Dedifferentiated amniotic fluid mesenchymal stem cell (primary cell): ENCODE data around the gene SRP54.
"Not testable (repeated sequence)": the region's sequence is repeated elsewhere in the genome, so short reads cannot be mapped to it uniquely, and the experiment has no call there.

ENCODE experiments used
- DNase-seq: peaks from one replicate; pipeline ENCODE4 v3.0.0-alpha.2; 2016; ENCODE audit errors: extremely low spot score

SRP54 gene

GRCh38 chr14:34982421-34983147 lies at the start of gene SRP54:
TSS of gene SRP54 (plus strand) at chr14:34982992. CDS start at chr14:34996710, 13,718 bp downstream.
- DNase-seq = peak; percentile 96

- DNase-seq = no peak
These were observed 49.5 kb upstream of the SRP54 start for GRCh38 chr14:34933301-34933700.

- DNase-seq = no peak
These were observed 47.3 kb upstream of the SRP54 start for GRCh38 chr14:34935488-34935887.

DNA sequence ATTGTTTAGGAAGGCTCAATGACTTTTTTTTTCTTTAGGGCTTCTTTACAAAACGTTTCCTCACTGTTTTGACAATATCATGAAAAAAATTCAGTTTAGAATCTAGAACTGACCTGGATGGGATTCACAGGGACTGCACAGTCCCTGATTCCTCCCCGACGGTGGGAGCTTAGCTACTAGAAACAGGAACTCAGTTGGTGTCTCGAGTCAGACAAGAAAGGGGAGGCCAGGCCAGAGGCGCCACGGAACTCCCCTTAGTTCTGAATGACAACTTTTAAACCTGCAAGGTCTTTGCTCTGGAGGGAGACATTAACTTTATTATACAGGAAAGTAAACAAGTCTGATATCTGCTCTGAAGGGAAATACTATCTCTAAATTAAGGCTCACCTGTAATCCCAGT lies 45.4 kb upstream of the SRP54 start:
- no peak for DNase-seq

GRCh38 chr14:34937876-34938275 lies 44.9 kb upstream of the SRP54 start:
- DNase-seq = no peak

DNA sequence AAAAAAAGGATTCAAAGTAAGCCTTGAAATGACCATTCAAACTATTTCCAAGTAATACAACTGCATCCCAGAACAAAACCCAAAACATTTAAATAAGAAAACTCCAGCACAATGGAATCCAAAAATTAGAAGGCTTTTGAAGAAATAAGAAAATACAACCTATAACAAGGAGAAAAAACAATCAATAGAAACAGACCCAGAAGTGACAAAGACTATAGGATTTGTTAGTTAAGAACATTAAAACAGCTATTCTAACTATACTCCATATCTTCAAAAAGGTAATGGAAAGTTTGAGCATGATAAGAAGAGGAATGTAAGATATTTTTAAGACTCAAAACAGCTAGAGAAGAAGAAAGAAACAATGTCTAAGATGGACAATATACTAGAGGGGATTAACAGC lies 39.3 kb upstream of the SRP54 start:
- DNase-seq = no peak

- DNase-seq = no peak
These were observed 38.0 kb upstream of the SRP54 start for GRCh38 chr14:34944744-34945143.

- DNase-seq = no peak
These were observed 36.1 kb upstream of the SRP54 start for GRCh38 chr14:34946699-34947098.

- peak; percentile 31 for DNase-seq
These were observed 31.5 kb upstream of the SRP54 start for GRCh38 chr14:34951286-34951685.

- no peak for DNase-seq
These were observed 25.9 kb upstream of the SRP54 start for GRCh38 chr14:34956931-34957330.

DNA sequence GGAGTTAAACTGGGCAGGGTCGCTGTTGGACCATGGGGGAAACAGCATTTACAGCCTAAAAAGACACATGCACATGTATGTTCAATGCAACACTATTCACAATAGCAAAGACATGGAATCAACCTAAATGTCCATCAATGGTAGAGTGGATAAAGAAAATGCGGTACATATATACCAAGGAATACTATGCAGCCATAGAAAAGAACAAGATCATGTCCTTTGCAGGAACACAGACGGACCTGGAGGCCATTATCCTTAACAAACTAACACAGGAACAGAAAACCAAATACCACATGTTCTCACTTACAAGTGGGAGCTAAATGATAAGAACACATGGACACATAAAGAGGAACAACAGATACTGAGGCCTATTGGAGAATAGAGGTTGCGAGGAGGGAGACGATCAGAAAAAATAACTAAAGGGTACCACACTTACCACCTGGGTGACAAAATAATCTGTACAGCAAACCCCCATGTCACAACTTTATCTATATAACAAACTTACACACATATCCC lies 25.0 kb upstream of the SRP54 start:
- no peak for DNase-seq

- DNase-seq = not testable (repeated sequence)
These were observed 20.7 kb upstream of the SRP54 start for GRCh38 chr14:34962106-34962505.

- DNase-seq = no peak
These were observed 17.6 kb upstream of the SRP54 start for GRCh38 chr14:34964977-34965764.

GRCh38 chr14:34965912-34966311 lies 16.9 kb upstream of the SRP54 start:
- DNase-seq = no peak

DNA sequence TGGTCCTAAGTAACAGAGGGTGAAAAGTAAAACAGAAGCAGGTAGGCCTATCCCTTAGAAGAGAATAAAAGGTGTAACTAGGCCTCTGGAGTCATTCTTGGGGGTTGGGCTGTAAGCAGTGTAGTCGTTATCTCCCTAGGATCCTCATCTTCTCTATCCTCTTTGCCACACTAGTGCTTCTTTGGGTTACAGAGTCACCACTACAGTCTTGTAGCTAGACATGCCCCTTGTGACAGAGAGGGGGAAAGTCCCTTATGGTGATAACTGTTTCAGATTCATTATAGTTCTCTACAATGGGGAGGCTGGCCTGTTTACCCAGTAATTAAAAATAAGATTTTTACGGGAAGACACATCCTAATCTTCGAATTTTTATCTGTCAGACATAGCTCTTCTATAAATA lies 16.4 kb upstream of the SRP54 start:
- DNase-seq = no peak

DNA sequence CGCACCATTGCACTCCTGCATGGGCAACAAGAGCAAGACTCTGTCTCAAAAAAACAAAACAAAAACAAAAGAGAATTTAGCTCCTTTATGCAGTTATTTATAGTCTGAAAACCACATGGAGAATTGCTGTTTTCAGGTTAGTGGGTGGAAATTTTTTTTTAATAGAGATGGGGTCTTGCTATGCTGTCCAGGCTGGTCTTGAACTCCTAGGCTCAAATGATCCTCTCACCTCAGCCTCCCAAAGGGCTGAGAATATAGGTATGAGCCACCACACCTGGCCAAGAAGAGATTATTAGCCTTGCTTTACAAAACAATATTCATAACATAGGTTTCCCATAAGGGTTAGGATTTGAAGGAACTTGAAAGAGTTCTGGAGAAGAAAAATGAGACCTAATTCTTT lies 12.1 kb upstream of the SRP54 start:
- DNase-seq = no peak

DNA sequence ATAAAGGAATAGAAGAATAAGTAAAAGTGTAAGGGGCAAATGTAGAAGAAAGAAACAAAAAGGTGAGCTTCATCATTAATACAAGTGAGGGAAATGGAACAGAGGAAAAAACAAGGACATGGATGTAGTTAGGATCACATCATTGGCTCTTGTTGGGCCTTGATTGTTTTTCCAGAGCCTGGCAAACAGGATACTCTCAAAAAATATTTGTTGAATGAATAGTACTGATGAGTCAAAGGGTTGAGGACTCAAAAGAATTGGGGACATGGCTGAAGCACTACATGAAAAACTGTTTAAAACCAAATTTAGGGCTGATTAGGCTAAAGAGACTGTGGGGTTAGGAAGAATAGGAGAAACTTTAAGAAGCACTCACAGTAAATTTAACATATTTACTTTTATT lies 11.4 kb upstream of the SRP54 start:
- DNase-seq = no peak

DNA sequence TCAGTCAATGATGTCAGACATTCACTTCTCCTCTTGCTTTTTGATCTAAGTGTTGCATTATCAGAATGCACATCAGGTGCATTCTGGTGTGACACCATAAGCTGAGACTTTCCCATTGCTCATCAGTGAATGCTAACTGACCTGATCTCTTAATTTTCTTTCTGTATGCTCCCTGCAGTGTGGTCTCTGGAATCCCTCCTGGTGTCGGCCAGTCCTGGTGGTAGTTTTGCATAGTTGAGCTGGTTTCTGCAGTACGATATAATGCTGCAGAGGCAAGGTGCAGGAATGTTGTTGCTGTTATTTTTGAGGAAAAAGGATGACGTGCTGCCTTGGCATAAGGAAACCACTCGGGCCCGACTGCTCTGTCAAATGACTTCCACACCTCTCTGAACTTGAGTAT lies 11.0 kb upstream of the SRP54 start:
- DNase-seq = no peak

DNA sequence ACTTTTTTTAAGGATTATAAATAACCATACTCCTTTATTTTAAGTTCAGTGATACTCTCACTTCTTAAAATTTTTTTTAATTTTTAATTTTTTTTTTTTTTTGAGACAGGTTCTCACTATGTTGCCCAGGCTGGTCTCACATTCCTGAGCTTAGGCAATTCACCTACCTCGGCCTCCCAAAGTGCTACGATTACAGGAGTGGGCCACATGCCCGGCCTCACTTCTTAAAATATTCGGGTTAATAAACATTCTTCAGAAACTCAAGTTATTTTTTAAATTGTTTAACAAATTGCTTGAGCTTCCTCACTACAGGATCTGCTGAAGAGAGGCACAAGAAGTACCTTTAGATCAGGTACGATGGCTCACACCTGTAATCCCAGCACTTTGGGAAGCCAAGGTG lies 4.3 kb upstream of the SRP54 start:
- no peak for DNase-seq

DNA sequence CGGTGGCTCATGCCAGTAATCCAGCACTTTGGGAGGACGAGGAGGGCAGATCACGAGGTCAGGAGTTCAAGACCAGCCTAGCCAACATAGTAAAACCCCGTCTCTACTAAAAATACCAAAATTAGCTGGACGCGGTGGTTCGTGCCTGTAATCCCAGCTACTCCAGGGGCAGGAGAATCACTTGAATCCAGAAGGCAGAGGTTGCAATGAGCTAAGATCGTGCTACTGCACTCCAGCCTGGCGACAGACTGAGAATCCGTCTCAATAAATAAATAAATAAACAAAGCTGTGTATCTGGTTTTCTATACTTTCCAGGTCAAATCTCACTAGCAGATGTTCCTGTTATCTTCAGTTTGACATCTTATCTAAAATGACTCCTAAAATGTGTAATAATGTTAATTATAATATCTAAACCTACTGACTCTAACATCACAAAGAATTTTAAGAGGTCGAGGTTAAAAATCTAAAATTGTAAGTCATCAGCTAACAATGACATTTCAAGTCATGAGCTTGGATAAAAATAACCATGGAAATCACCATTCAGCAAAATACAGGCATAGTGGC lies 2.4 kb upstream of the SRP54 start:
- no peak for DNase-seq

DNA sequence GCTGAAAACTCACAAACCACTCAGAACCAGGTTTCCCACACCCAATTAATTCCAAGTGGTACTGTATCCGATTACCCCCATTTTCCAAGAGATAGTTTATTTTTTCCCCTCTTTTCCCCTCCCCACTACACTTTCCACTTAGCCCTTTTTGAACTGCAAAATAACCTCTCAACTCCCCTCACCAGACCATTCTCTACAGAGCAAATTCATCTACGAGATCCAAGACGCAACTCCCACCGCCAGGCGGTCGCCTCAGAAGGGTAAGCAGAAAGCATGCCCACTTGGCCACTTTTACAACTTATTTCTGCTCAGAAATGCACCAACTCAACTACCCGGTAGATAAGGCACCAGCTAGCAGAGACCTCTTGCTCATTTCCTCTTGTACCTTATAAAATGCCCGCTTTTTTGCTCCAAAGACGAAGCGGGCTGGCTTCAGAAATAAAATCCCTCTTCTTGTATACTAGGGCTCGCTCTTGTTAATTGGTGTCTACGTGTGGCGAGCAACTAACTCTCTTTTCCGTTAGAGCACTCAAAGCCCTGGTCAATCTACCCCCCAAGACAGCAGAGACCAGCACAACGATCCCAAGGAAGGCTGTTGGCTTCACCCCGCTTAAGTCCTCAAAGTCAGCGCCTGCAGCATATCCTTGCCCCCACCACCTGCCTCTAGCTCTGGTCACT lies 910 bp upstream of the SRP54 start:
- peak; percentile 29 for DNase-seq

DNA sequence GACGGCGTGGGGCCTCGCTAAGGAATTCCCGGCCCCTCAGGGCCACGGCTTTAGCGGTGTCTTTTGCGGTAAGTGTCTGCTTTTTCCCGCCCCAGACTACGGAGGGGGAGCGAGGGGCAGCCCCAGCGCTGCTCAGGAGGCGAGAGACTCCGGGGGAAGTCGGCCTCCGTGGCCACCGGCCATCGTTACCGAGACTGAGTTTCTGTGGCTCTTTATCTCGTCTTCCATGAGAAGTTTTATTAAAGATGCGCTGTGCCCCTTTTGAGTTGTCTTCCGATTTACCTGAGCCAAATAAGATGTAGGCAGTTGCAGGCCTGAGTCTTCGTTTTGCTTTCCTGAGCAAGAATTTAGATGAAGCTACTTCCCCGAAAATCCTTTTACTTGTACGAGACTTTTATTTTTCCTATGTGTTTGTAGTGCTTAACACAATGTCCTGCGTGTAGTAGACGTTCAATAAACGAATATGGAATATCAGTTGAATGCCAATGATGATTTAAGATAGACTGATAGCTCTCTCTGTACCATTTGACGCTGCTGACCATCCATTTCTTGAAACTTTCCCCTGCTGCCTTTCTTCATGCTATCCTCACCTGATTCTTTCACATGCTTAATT lies 462 bp downstream of the SRP54 start:
- no peak for DNase-seq
